Motor neuron (in vitro differentiated cells): ENCODE data around the gene SLC44A5. TPM values are rescaled to one million over a fixed set of nuclear protein-coding genes. Genes with fewer than 3 reads are reported as not detected.
"Not testable (repeated sequence)": the region's sequence is repeated elsewhere in the genome, so short reads cannot be mapped to it uniquely, and the experiment has no call there.

Experiments
- ATAC-seq, 8 experiments: fragments of 200-7000 bp; cut with Tn5 transposase; replicated peaks in 6 of 8; 2 replicates each; pipeline ENCODE4 v1.8.0; 2021; ENCODE audit warnings: mild to moderate bottlenecking in 8 of 8, moderate library complexity in 8 of 8
- H3K27ac ChIP-seq, 2 donors: fragments of 250-450 bp; sonication (Bioruptor Pico); 2 replicates each; pipeline ENCODE4 v1.9.0; 2021; ENCODE audit warnings: antibody characterized with exemption in 2 of 2, mild to moderate bottlenecking in 2 of 2, moderate library complexity in 1 of 2
- H3K4me1 ChIP-seq, 2 donors: fragments of 250-450 bp; sonication (Bioruptor Pico); replicated peaks in 1 of 2; 2 replicates each; pipeline ENCODE4 v1.6.1; 2021; ENCODE audit warnings: antibody characterized with exemption in 2 of 2, mild to moderate bottlenecking in 2 of 2, moderate library complexity in 1 of 2
- H3K4me3 ChIP-seq, 5 donors: fragments of 250-450 bp; sonication (Bioruptor Pico); 2 replicates each; pipeline ENCODE4 v1.9.0; 2021; ENCODE audit warnings: antibody characterized with exemption in 5 of 5, mild to moderate bottlenecking in 5 of 5, moderate library complexity in 4 of 5
- WGBS, 10 experiments: fragments of 450-650 bp; shearing (Covaris generic); methylation state at CpG; one replicate each; pipeline ENCODE4 v1.0.0; 2022; 5-methylcytosine and 5-hydroxymethylcytosine counted together
- in situ Hi-C, 9 experiments: fragments of 400-800 bp; cut with MboI; loops; one replicate each; pipeline ENCODE4 v1.15.0; 2021; ENCODE audit warnings: low sequenced_read_pairs in 9 of 9, low pct_unique_long_range_greater_than_20kb in 2 of 9; ENCODE audit not compliant: unreplicated experiment in 9 of 9
- total RNA-seq, 8 experiments: library from RNA; unstranded; fragments of 300-600 nt; gene quantifications; 2 replicates each; pipeline versions ENCODE4 v1.2.3 to v1.2.4, GENCODE V29; 2022

SLC44A5 gene
- 10 to 100 TPM in 5 of 8 experiments, not detected in 3; 27.7 to 58.8 (median 52.0) TPM for total RNA-seq

DNA sequence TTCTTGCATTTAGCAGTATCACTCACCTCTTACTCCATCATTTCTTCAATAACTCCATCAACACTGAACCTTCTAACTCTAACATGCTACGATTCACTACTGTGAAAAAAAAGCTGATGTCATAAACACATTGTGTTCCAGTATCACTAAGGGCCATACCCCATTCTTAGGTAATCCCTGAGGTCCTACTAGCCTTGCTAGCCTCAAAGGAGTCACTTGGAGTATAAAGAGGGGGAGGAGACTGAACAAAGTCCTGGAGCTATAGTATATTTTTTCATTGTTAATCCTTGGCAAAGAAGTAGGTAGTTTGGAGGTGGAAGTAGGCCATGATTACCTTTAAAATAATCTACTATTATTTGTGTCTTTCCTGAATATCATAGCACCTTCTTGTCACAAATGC is at the start of gene SLC44A5:
SLC44A5 (minus strand) TSS at position 101 of the 400 bp plus-strand sequence. CDS start 69,667 bp downstream, outside the sequence.
- in situ Hi-C loops: no loop called here
- no peak for ATAC-seq
- H3K27ac ChIP-seq: no peak within 1 kb of the TSS
- no peak within 1 kb of the TSS for H3K4me3 ChIP-seq
- H3K4me1 ChIP-seq: peaks cover 6 to 14% of the 10 kb centered on the region in 2 donors
- WGBS, 10 experiments: 0 to 100% (median 80%) methylated on average over 1 of the region's 1 CpG; no CpG with 5 or more reads in 3 of the 10 experiments

- Histone ChIP-seq H3K4me3 (no peak overlapping the region), H3K27ac (no peak overlapping the region), H3K4me1 (no peaks in the 10 kb centered on the region)
- ATAC-seq: no peak
- 0 to 100% (median 71%) methylated on average over 1 of the region's 1 CpG; no CpG with 5 or more reads in 1 of the 10 experiments for WGBS, 10 experiments
- in situ Hi-C loops: no loop called here
Observed at GRCh38 chr1:75655931-75656330, 45.0 kb upstream of the SLC44A5 start.

DNA sequence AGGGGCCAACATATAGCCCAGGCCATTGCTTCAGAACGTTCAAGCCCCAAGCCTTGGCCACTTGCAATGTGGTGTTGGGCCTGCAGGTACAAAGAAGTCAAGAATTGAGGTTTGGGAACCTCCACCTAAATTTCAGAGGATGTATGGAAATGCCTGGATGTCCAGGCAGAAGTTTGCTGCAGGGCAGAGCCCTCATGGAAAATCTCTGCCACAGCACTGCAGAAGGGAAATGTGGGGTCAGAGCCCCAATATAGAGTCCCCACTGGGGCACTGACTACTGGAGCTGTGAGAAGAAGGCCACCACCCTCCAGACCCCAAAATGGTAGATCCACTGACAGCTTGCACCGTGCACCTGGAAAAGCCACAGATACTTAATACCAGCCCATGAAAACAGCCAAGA is 36.3 kb upstream of the SLC44A5 start:
- H3K27ac ChIP-seq, H3K4me3 ChIP-seq, ATAC-seq: not testable (repeated sequence)
- WGBS, 10 experiments: 0 to 100% (median 72%) methylated on average over 1 to 2 of the region's 2 CpGs; no CpG with 5 or more reads in 4 of the 10 experiments
- in situ Hi-C loops: loop anchor here in 7 of 9 experiments (25.0 kb wide), 3 partner anchors 385 to 860 kb away; no protein-coding TSS in a partner anchor
- H3K4me1 ChIP-seq: peaks cover 4 to 19% of the 10 kb centered on the region in 2 donors

DNA sequence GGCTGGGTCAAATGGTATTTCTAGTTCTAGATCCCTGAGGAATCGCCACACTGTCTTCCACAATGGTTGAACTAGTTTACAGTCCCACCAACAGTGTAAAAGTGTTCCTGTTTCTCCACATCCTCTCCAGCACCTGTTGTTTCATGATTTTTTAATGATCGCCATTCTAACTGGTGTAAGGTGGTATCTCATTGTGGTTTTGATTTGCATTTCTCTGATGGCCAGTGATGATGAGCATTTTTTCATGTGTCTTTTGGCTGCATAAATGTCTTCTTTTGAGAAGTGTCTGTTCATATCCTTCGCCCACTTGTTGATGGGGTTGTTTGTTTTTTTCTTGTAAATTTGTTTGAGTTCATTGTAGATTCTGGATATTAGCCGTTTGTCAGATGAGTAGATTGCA is 34.2 kb upstream of the SLC44A5 start:
- peaks cover 4 to 20% of the 10 kb centered on the region in 2 donors for H3K4me1 ChIP-seq
- 83% methylated on average over 1 of the region's 4 CpGs; no CpG with 5 or more reads in 9 of the 10 experiments for WGBS, 10 experiments
- H3K4me3 ChIP-seq, H3K27ac ChIP-seq, ATAC-seq: not testable (repeated sequence)
- in situ Hi-C loops: loop anchor here in 7 of 9 experiments (25.0 kb wide), 3 partner anchors 383 to 858 kb away; no protein-coding TSS in a partner anchor

GRCh38 chr1:75643460-75643859 is 32.5 kb upstream of the SLC44A5 start:
- Histone ChIP-seq H3K27ac (no peak overlapping the region), H3K4me1 (peaks cover 4 to 20% of the 10 kb centered on the region in 2 donors), H3K4me3 (no peak overlapping the region)
- WGBS, 10 experiments: 0 to 64% (median 33%) methylated on average over 1 of the region's 1 CpG; no CpG with 5 or more reads in 3 of the 10 experiments
- in situ Hi-C loops: loop anchor here in 7 of 9 experiments (25.0 kb wide), 3 partner anchors 381 to 856 kb away; no protein-coding TSS in a partner anchor
- peak in 5 of 8 experiments; percentile 89 to 99 (median 97) for ATAC-seq

- no peak for ATAC-seq
- in situ Hi-C loops: loop anchor here in 7 of 9 experiments (25.0 kb wide), 3 partner anchors 379 to 854 kb away; no protein-coding TSS in a partner anchor
- no peak overlapping the region for H3K27ac ChIP-seq
- H3K4me1 ChIP-seq: peaks cover 4 to 20% of the 10 kb centered on the region in 2 donors
- no peak overlapping the region for H3K4me3 ChIP-seq
- WGBS, 10 experiments: 0 to 100% (median 65%) methylated on average over 1 to 3 of the region's 3 CpGs; no CpG with 5 or more reads in 1 of the 10 experiments
Observed at GRCh38 chr1:75641325-75641724, 30.4 kb upstream of the SLC44A5 start.

GRCh38 chr1:75640137-75640536 is 29.2 kb upstream of the SLC44A5 start:
- Histone ChIP-seq H3K4me1 (peaks cover 4 to 20% of the 10 kb centered on the region in 2 donors), H3K4me3 (no peak overlapping the region), H3K27ac (no peak overlapping the region)
- no peak for ATAC-seq
- in situ Hi-C loops: loop anchor here in 7 of 9 experiments (25.0 kb wide), 3 partner anchors 378 to 853 kb away; no protein-coding TSS in a partner anchor

DNA sequence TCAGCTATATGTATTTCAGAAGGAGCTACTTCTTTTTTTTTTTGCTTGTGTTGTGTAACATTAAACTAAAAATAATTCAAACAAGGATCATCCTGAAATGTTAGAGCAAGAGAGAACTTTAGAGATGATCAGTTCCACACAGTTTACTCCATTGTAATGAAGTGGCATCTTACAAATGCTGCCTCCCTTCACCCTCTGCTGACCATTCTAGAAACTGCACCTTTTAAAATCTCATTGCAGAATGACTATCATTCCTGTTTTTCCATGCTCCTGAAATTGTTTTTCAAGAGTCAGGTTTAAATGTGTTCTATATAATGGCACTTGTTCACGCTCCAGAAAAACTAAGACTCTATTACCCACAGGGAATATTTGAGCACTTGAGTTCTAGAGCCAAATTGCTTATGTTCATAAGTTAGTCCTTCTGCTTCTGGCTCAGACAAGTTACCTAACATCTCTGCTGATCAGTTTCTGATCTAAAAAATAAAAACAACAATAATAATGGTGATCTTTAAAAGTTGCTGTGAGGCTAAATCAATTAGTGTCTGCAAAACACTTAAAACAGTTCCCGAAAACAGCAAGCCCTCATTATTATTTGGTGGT is 21.5 kb upstream of the SLC44A5 start:
- H3K4me3 ChIP-seq: no peak overlapping the region
- WGBS, 10 experiments: 0 to 50% (median 20%) methylated on average over 1 to 2 of the region's 2 CpGs; no CpG with 5 or more reads in 1 of the 10 experiments
- in situ Hi-C loops: loop anchor here in 7 of 9 experiments (25.0 kb wide), 3 partner anchors 370 to 845 kb away; no protein-coding TSS in a partner anchor
- H3K4me1 ChIP-seq: peaks cover 12 to 18% of the 10 kb centered on the region in 2 donors
- H3K27ac ChIP-seq: no peak overlapping the region
- peak; percentile 55 to 74 (median 60) for ATAC-seq

- in situ Hi-C loops: loop anchor here in 7 of 9 experiments (25.0 kb wide), 3 partner anchors 369 to 844 kb away; no protein-coding TSS in a partner anchor
- ATAC-seq: no peak
- Histone ChIP-seq H3K4me1 (peaks cover 12 to 18% of the 10 kb centered on the region in 2 donors), H3K27ac (no peak overlapping the region), H3K4me3 (no peak overlapping the region)
- 0 to 90% (median 78%) methylated on average over 1 of the region's 1 CpG; no CpG with 5 or more reads in 3 of the 10 experiments for WGBS, 10 experiments
Observed at GRCh38 chr1:75630998-75631397, 20.1 kb upstream of the SLC44A5 start.

DNA sequence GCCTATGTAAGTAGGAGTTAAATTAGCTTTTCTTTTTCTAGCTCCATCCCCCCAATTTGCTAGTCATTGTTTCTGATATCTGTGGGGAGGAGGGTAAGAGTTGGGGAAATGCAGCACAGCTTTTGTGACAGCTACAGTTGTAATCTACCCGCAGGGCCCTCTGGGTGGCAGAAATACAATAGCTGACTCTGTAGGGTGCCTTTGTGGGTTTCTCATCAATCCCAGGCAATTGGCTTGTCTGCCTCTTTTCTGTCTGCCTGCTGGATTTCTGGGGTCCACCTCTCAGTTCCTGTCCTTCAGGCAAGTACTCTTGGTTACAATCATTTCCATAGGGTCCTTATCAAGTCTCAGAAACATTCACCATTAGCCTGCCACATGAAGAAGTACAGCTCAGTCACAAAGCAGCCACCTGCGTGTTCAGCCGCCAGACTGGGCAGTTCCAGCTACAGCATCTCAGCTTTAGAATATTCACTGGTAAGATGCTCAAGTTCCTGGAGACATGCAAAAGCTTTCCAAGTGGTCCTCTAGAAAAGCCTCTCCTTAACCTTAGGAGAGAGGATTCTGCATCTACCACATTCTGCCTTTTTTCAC is 19.2 kb upstream of the SLC44A5 start:
- Histone ChIP-seq H3K4me1 (peaks cover 12 to 18% of the 10 kb centered on the region in 2 donors), H3K27ac (no peak overlapping the region), H3K4me3 (no peak overlapping the region)
- in situ Hi-C loops: loop anchor here in 7 of 9 experiments (25.0 kb wide), 3 partner anchors 368 to 843 kb away; no protein-coding TSS in a partner anchor
- ATAC-seq: peak in 5 of 8 experiments; percentile 43 to 83 (median 72)
- WGBS, 10 experiments: 0 to 36% (median 28%) methylated on average over 1 to 3 of the region's 3 CpGs; no CpG with 5 or more reads in 3 of the 10 experiments

DNA sequence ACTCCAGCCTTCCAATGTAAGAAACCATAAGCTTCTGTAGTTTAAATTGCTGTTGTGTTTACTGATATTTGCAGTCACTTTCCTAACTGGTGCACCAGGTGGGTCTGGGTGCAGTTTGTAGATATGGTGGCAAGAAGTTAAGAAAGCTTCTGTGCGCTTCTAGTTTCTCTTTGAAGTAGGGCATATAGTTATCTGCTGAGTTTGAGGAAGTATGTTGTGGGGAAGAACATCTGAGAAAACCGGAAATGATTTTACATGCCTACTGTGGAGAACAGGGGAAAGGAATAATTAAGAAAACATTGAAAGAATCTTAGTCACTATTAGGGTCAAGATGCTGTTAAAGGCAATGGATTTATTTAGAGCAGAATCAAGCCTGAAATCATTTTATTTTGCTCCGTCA is 14.9 kb upstream of the SLC44A5 start:
- in situ Hi-C loops: loop anchor here in 7 of 9 experiments (25.0 kb wide), 3 partner anchors 363 to 838 kb away; no protein-coding TSS in a partner anchor
- 0 to 100% (median 62%) methylated on average over 1 to 3 of the region's 3 CpGs; no CpG with 5 or more reads in 1 of the 10 experiments for WGBS, 10 experiments
- Histone ChIP-seq H3K27ac (no peak overlapping the region), H3K4me3 (no peak overlapping the region), H3K4me1 (peaks cover 12 to 14% of the 10 kb centered on the region in 2 donors)
- no peak for ATAC-seq

GRCh38 chr1:75618382-75618781 is 7.5 kb upstream of the SLC44A5 start:
- in situ Hi-C loops: no loop called here
- no peak for ATAC-seq
- Histone ChIP-seq H3K4me3 (no peak overlapping the region), H3K4me1 (peaks cover 5 to 13% of the 10 kb centered on the region in 2 donors), H3K27ac (no peak overlapping the region)
